SJCRH30 (cell line): ENCODE data around the gene WDR48. TPM values are rescaled to one million over a fixed set of nuclear protein-coding genes. Genes with fewer than 3 reads are reported as not detected.

Experiments
- DNase-seq, 2 experiments: peaks; one replicate each; pipeline ENCODE4 v3.0.0-alpha.2; 2015 to 2020
- H3K27ac ChIP-seq: fragments of 250-450 bp; sonication (Bioruptor Pico); 2 replicates; pipeline ENCODE4 v1.5.1; 2020; ENCODE audit warnings: mild to moderate bottlenecking, moderate library complexity
- H3K27me3 ChIP-seq: fragments of 250-450 bp; sonication (Bioruptor Pico); 2 replicates; pipeline ENCODE4 v1.5.1; 2020; ENCODE audit warnings: mild to moderate bottlenecking, moderate library complexity
- H3K36me3 ChIP-seq: fragments of 250-450 bp; sonication (Bioruptor Pico); 2 replicates; pipeline ENCODE4 v1.5.1; 2020; ENCODE audit warnings: mild to moderate bottlenecking, moderate library complexity
- H3K4me1 ChIP-seq: fragments of 250-450 bp; sonication (Bioruptor Pico); 2 replicates; pipeline ENCODE4 v1.5.1; 2020; ENCODE audit warnings: mild to moderate bottlenecking, moderate library complexity
- H3K4me3 ChIP-seq: fragments of 250-450 bp; sonication (Bioruptor Pico); 2 replicates; pipeline ENCODE4 v1.5.1; 2020; ENCODE audit warnings: mild to moderate bottlenecking, moderate library complexity
- H3K9me3 ChIP-seq: fragments of 250-450 bp; sonication (Bioruptor Pico); replicated peaks from 2 replicates; pipeline ENCODE4 v1.5.1; 2020; ENCODE audit warnings: mild to moderate bottlenecking, moderate library complexity
- total RNA-seq: library from RNA; depleted of rRNA; stranded (reverse); fragments of >200 nt; shearing (Covaris generic); gene quantifications from 2 replicates; pipeline ENCODE4 v1.2.3, GENCODE V29; 2014

The WDR48 gene
- total RNA-seq, 1 experiment from 2014 or later, result 22.3 TPM

DNA sequence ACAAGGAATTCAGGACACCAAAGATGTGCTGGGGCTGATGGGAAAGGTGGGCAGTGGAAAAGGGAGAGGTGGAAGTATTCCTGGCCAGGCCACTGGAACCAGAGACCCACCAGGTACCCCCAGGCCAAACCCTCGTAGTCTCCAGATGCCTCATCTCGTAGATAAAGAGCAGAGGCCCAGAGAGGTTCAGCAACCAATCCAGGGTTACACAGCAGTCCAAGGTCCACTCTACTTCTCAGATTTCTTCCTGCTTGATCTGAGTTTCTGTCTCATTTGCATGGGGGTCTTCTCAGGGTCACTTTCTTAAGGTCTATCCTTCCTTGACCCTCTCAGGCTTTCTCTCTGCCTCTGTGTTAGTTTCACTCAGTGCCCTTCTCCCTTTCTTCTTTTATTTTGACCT lies 60.7 kb downstream of the WDR48 start:
- H3K4me3 ChIP-seq, result no peak overlapping the region
- H3K27ac ChIP-seq, result no peak overlapping the region
- H3K9me3 ChIP-seq, result no peaks in the 10 kb centered on the region
- H3K36me3 ChIP-seq, result no peaks in the 10 kb centered on the region
- no peak for DNase-seq
- no peaks in the 10 kb centered on the region for H3K4me1 ChIP-seq
- no peaks in the 10 kb centered on the region for H3K27me3 ChIP-seq

DNA sequence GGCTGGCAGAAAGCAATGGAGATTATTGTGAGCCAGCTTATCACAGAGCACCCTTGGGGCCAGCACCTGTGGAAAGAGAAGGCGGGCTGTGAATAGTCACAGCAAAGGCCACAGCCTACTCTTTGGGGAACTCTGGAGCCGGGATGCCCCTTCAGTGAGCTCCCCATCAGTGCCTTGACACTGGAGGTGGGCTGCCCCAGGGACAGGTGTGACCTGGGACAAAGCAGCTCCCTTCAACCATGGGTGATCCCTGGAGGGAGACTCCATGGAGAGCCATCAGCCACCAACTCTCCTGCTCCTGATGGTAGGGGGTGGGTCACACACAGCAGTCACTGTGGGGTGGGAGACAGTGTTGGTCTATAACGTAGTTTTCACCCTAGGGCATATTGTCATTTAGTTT lies 61.5 kb downstream of the WDR48 start:
- H3K27me3 ChIP-seq, result no peaks in the 10 kb centered on the region
- no peaks in the 10 kb centered on the region for H3K36me3 ChIP-seq
- H3K27ac ChIP-seq, result no peak overlapping the region
- no peak for DNase-seq
- no peaks in the 10 kb centered on the region for H3K4me1 ChIP-seq
- no peak overlapping the region for H3K4me3 ChIP-seq
- H3K9me3 ChIP-seq, result no peaks in the 10 kb centered on the region

DNA sequence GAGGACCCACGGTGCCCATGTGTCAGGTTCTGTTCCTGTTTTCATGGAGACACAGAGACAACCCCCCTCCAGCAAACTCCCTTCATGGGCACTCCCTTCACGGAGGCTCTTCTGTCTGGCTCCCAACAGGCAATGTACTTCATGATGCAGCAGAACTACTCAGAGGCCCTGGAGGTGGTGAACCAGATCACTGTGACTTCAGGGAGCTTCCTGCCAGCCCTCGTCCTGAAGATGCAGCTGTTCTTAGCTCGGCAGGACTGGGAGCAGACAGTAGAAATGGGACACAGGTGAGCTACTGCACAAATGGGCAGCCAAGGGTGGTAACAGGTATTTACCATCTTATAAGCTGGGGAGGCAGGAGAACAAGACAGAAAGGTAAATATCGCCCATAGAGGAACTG lies 62.6 kb downstream of the WDR48 start:
- Histone ChIP-seq H3K27ac (no peak overlapping the region), H3K36me3 (no peaks in the 10 kb centered on the region), H3K9me3 (no peaks in the 10 kb centered on the region), H3K27me3 (no peaks in the 10 kb centered on the region), H3K4me1 (no peaks in the 10 kb centered on the region), H3K4me3 (no peak overlapping the region)
- DNase-seq, result no peak

DNA sequence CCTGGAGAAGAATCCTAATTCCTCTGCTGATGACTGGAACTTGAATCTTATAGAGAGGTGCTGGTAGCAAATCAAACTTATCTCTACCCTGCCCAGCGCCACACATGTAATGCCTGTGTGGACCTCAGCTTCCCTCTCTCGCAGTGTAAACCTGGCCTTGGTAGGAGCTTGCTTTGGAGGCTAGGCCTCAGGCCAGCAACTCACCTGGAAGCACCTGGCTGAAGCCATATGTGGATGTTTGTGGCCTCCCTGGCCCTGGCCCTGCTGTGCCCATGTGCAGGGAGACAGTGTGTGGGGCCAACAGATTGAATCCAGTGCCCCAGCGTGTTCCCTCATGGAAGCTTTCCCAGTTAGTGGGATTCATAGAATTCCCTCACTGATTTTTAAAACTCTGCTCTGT lies 64.1 kb downstream of the WDR48 start:
- Histone ChIP-seq H3K4me1 (no peaks in the 10 kb centered on the region), H3K4me3 (no peak overlapping the region), H3K9me3 (no peaks in the 10 kb centered on the region), H3K27ac (no peak overlapping the region), H3K27me3 (no peaks in the 10 kb centered on the region), H3K36me3 (no peaks in the 10 kb centered on the region)
- no peak for DNase-seq

DNA sequence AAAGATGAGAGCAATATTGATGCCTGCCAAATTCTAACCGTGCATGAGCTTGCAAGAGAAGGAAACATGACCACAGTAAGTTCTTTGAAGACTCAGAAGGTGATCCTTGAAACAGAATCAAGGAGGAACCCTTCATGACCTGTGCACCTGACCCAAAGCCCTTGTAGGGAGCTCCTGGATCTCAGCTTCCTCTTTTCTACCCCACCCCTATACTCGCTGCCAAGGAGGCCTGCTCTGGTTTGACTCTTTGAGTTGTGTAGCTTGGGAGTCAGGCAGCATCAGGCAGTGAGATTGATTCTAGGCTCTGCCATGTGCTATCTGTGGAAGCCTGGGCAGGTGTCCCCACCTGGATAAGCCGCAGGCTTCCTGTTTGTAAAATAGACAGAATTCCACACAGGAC lies 66.3 kb downstream of the WDR48 start:
- H3K36me3 ChIP-seq, result no peaks in the 10 kb centered on the region
- H3K9me3 ChIP-seq, result no peaks in the 10 kb centered on the region
- no peak for DNase-seq
- H3K4me3 ChIP-seq, result no peak overlapping the region
- no peaks in the 10 kb centered on the region for H3K27me3 ChIP-seq
- H3K4me1 ChIP-seq, result no peaks in the 10 kb centered on the region
- H3K27ac ChIP-seq, result no peak overlapping the region

DNA sequence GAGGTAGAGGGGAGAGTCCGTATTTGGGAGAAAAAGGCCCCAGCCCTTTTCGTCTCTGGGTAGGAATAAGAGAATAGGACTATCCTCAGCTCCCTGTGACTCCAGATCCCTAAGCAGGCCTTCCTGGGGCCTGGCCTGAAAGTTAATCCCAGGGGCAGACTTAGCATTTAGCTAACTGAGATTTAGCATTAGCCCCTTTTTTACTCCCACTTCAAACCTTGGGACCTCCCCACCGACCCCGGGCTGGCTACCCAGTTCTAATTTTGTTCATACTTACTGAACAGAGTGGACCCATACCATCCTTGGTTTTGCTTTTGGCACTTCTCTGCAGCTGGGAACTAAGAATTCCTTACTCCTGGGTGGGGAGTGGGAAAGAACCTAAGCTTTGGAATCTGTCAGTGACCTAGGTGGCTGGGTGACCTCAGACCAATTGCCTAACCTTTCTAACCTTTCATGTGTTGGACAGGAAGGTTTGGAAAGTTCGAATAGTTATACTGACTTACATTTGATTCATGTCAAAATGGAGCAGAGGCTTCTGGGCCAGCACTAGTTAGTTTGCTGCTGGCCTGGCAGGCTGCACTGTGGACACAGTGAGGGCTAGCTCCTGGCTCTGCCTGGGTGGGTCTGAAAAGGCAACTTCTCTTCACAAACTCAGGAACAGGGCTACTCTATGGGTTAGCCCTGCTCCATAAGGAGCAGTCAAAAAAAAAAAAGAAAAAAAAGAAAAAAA lies 67.3 kb downstream of the WDR48 start:
- no peaks in the 10 kb centered on the region for H3K4me1 ChIP-seq
- DNase-seq, result no peak
- H3K4me3 ChIP-seq, result no peak overlapping the region
- H3K27me3 ChIP-seq, result no peaks in the 10 kb centered on the region
- H3K9me3 ChIP-seq, result no peaks in the 10 kb centered on the region
- H3K27ac ChIP-seq, result no peak overlapping the region
- no peaks in the 10 kb centered on the region for H3K36me3 ChIP-seq

DNA sequence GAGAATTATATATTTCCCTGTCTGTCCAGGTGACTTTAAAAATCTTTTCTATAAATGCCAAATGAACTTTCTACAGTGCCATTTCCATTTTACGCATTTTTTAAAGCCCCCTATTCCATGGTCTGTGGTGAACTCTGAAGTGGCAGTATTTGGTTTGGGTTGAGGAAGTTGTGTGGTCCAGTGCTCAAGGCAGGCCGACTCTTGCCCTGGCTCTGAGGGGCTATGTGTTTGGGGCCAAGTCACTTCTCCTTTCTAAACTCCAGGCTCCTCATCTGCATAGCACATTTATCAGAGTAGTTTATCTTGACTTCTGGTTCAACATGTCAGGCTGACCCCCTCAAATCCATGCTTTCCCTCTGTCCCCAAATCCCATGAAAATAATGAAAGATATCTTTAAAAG lies 69.8 kb downstream of the WDR48 start:
- no peaks in the 10 kb centered on the region for H3K4me1 ChIP-seq
- no peak overlapping the region for H3K27ac ChIP-seq
- H3K9me3 ChIP-seq, result no peaks in the 10 kb centered on the region
- H3K36me3 ChIP-seq, result no peaks in the 10 kb centered on the region
- no peaks in the 10 kb centered on the region for H3K27me3 ChIP-seq
- H3K4me3 ChIP-seq, result no peak overlapping the region
- no peak for DNase-seq

DNA sequence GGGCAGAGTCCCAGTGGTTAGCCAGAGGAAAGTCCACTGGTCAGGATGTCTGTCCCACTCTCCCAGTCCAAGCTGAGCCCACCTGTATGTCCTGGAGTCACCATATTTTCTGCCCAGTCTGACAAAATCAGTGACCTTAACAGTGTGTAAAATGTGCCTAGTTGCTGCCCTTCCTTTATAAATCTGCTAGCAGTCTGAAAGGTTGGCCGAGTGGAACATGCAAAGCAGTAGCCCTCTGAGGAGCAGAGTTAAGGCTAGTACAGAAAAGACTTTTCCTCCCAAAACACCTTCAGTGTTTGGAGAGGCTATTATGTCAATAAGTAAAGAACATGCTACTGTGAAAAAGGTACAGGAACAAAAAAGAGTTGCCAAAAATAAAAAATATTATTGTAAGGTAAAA lies 71.0 kb downstream of the WDR48 start:
- no peaks in the 10 kb centered on the region for H3K4me1 ChIP-seq
- DNase-seq, result no peak
- no peak overlapping the region for H3K4me3 ChIP-seq
- H3K36me3 ChIP-seq, result no peaks in the 10 kb centered on the region
- H3K9me3 ChIP-seq, result no peaks in the 10 kb centered on the region
- H3K27me3 ChIP-seq, result no peaks in the 10 kb centered on the region
- no peak overlapping the region for H3K27ac ChIP-seq

DNA sequence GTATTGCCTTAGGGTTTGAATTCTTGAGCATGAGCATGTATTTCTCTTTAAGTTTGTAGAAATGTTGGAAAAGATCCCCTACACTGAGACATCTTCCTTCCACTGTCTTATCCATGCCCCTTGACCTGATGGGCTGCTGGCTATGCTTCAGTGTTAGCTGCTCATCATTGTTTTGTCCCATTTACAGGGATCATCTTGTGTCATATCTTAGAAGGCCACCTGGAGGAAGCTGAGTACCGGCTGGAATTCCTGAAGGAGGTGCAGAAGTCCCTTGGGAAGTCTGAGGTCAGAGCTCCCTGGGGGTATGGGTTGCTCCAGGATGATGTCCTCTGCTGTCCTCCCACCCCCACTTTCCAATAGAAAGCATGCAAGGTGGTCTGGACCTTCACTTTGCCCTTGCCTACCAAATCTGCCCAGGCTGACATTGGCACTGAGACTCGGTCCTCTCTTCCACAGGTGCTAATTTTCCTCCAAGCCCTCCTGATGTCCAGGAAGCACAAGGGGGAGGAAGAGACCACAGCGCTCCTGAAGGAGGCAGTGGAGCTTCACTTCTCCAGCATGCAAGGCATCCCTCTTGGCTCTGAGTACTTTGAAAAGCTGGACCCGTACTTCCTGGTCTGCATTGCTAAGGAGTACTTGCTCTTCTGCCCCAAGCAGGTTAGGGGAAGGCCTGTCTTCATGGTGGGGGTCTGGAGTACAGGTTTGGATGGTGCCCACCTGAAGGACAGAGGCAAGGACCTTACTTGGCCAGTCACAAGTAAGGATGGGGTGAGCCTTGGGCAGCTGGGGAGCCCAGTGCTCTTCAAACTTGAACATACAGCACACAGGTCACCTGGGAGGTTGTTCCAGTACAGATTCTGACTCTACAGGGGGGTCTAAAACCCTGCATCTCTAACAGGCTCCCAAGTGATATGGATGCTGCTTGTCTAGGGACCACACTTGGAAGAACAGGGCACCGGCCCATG lies 73.3 kb downstream of the WDR48 start:
- Histone ChIP-seq H3K4me1 (no peaks in the 10 kb centered on the region), H3K4me3 (no peak overlapping the region), H3K27ac (no peak overlapping the region), H3K36me3 (no peaks in the 10 kb centered on the region), H3K27me3 (no peaks in the 10 kb centered on the region), H3K9me3 (no peaks in the 10 kb centered on the region)
- DNase-seq, result peak in 1 of 2 experiments; percentile 16

DNA sequence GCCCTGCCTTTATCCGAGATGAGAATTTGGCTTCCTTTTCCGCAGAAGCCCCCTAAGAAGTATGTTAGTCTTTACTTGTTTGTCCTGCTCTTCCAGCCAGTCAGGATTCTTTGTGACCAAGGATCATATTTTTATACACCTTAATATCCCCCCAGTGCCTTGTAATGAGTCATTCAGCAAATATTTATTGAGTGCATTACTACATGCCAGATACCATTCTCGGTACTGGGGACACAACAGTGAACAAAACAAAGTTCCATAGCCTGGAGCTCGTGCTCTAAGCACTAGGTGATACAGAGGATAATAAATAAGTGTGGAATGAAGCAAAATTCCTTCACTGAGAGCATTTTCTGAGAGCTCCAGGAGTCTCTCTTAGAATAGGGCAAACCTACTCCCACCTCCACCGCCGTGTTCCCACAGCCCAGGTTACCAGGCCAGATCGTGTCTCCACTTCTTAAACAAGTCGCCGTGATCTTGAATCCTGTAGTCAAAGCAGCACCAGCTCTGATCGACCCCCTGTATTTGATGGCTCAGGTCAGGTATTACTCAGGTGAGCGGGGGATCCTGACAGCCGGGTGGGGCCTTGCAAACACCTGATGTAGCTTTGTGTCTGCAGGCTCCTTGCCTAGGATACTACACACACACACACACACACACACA lies 74.2 kb downstream of the WDR48 start:
- DNase-seq, result no peak
- Histone ChIP-seq H3K27ac (no peak overlapping the region), H3K9me3 (no peaks in the 10 kb centered on the region), H3K36me3 (no peaks in the 10 kb centered on the region), H3K27me3 (no peaks in the 10 kb centered on the region), H3K4me3 (no peak overlapping the region), H3K4me1 (no peaks in the 10 kb centered on the region)

DNA sequence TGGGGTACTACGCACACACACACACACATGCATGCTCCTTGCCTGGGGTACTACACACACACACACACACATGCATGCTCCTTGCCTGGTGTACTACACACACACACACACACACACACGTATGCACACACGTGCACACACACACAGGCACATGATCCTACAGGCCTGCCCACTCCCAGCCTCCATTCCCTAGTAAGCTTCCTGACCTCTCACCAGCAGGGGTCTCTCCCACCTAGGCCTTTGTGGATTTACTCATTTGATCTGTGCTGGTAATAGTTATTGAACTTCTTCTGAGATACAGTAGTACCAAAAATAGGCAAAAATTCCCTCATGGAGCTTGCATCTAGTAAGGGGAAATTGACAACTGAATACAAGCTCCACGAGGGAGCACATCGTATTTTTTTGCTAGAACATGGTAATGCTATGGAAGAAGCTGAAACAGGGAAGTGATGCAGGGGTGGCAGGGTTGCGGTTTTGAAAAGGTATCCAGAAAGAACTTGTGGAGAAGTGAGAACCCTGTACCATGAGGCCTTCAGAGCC lies 74.8 kb downstream of the WDR48 start:
- Histone ChIP-seq H3K27ac (no peak overlapping the region), H3K9me3 (no peaks in the 10 kb centered on the region), H3K27me3 (no peaks in the 10 kb centered on the region), H3K4me3 (no peak overlapping the region), H3K36me3 (no peaks in the 10 kb centered on the region), H3K4me1 (no peaks in the 10 kb centered on the region)
- DNase-seq, result peak; percentile 30 to 56

DNA sequence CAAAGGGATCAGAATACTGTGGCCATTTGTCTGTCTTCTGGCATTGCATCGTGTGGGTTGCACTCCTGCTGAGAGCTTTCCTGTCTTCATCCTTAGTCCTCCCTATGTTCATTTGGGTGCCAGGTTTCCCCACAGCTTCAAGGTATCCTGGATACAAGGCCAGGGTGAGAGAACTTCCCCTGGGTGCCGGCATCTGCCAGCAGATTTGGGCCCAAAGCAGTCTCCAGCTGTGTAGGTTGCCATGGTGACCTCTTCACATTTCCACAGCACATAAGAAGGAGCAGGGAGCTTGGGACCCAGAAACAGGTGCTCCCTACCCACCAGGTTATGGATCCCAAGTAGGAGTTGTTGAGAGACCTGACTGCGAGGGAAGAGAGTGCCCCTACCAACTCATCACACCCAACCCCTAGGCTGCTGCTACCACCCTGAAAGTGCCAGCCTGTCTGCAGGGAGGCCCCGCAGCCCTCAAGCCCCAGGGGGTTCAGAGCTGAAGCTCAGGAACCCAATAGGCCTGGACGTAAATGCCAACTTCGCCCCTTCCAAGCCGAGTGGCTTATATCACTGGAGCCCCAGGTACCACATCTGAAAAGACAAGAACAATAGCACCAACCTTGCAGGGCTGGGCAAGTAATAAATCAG lies 75.6 kb downstream of the WDR48 start:
- no peak for DNase-seq
- Histone ChIP-seq H3K27ac (no peak overlapping the region), H3K27me3 (no peaks in the 10 kb centered on the region), H3K4me1 (no peaks in the 10 kb centered on the region), H3K9me3 (no peaks in the 10 kb centered on the region), H3K36me3 (no peaks in the 10 kb centered on the region), H3K4me3 (no peak overlapping the region)

DNA sequence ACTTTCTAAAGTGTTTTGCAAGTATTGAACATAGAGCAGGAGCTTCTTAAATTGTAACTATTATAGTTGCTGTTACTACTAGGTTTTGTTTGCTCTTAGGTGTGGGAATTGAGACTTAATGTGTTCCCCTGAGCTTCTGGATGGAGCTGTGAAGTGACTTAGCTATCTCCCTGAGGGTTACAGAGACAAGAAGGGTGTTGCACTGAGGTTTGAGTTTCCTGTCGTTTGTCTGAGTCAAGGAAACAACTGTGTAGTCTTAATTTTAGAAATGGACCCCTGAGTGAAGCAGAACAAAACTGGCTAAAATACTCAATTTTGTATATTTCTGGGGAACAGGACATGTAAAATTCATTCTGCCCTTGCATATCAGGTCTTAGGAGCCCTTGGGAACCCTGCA lies 76.1 kb downstream of the WDR48 start:
- Histone ChIP-seq H3K4me1 (no peaks in the 10 kb centered on the region), H3K9me3 (no peaks in the 10 kb centered on the region), H3K36me3 (no peaks in the 10 kb centered on the region), H3K27ac (no peak overlapping the region), H3K4me3 (no peak overlapping the region), H3K27me3 (no peaks in the 10 kb centered on the region)
- DNase-seq, result no peak

DNA sequence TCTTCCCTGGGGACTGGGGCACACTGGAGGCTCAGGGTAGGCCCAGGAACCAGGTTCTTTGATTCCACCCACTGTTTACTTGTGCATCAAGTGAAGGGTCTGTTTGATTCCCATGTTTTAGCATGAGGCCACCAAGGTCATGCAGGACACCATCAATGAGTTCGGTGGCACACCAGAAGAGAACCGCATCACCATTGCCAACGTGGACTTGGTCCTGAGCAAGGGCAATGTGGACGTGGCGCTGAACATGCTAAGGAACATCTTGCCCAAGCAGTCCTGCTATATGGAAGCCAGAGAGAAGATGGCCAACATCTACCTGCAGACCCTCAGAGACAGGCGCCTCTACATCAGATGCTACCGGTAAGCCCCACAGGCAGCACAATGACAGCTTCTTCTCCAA lies 77.1 kb downstream of the WDR48 start:
- no peak for DNase-seq
- Histone ChIP-seq H3K9me3 (no peaks in the 10 kb centered on the region), H3K4me3 (no peak overlapping the region), H3K27me3 (no peaks in the 10 kb centered on the region), H3K4me1 (no peaks in the 10 kb centered on the region), H3K36me3 (no peaks in the 10 kb centered on the region), H3K27ac (no peak overlapping the region)
